Measurements from ENCODE around the gene RSPH6A.
A peak's percentile ranks its signal among the peaks of the same experiment; 100 is the strongest.

The RSPH6A gene

GRCh38 chr19:45824531-45825262 is 9.6 kb upstream of the RSPH6A start:
- no peak for DNase-seq

DNA sequence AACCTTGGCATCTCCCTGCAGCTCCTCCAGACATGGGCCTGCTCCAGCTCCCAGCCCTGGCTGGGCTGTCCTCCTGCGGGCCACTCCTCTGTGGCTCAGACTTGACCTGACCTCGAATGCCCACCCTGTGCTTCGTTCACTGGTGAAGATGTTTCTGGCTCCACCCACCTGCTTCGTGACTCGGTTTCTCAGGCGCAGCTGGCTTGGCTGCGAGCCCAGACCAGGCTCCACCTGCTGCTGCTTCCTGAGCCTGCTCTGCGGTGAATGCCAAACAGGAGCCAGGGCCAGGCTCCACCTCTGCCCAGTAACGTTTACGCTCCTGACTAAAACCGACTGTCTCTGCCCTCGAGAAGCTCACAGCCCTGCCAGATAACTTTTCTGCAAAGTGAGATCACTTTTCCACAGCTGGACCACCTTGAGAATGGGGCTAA is 8.9 kb upstream of the RSPH6A start:
- DNase-seq = peak; percentile 58

- no peak for DNase-seq
Measured at GRCh38 chr19:45823182-45823581, 8.1 kb upstream of the RSPH6A start.

GRCh38 chr19:45822716-45823115 is 7.6 kb upstream of the RSPH6A start:
- no peak for DNase-seq

GRCh38 chr19:45821570-45821969 is 6.5 kb upstream of the RSPH6A start:
- DNase-seq = no peak

GRCh38 chr19:45821103-45821521 is 6.0 kb upstream of the RSPH6A start:
- no peak for DNase-seq

GRCh38 chr19:45820413-45821102 is 5.5 kb upstream of the RSPH6A start:
- peak; percentile 50 for DNase-seq

GRCh38 chr19:45819769-45820168 is 4.7 kb upstream of the RSPH6A start:
- no peak for DNase-seq

- DNase-seq = no peak
Measured at GRCh38 chr19:45817725-45818301, 2.7 kb upstream of the RSPH6A start.

DNA sequence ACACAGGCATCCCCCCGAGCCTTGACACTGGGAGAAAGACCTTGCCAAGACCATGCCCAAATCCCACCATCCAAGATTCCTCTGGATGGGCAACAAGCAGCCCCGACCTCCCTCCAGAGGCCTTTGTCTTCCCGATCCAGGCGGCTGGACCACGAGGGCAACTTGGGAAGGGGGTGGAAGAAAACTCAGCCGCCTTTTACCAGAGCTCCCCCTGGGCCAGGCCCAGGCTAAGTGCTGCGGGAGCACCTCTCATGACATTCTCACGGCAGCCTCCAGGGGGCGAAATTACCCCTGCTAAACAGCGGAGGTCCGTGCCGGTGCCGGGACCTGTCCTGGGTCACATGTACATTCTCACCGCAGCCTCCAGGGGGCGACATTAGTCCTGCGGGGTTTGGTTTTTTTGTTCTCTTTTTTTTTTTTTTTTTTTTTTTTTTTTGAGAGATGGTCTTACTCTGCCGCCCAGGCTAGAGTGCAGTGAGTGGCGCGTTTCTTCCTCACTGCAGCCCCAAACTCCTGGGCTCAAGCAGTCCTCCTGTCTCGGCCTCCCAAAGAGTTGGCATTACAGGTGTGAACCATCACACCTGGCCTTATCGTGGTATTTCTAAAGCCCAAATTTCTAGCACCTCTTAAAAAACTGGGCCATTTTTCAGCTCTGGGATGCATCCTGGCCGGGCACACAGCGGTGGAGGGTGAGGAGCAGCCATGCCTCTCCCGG is 2.1 kb upstream of the RSPH6A start:
- DNase-seq = peak; percentile 65

DNA sequence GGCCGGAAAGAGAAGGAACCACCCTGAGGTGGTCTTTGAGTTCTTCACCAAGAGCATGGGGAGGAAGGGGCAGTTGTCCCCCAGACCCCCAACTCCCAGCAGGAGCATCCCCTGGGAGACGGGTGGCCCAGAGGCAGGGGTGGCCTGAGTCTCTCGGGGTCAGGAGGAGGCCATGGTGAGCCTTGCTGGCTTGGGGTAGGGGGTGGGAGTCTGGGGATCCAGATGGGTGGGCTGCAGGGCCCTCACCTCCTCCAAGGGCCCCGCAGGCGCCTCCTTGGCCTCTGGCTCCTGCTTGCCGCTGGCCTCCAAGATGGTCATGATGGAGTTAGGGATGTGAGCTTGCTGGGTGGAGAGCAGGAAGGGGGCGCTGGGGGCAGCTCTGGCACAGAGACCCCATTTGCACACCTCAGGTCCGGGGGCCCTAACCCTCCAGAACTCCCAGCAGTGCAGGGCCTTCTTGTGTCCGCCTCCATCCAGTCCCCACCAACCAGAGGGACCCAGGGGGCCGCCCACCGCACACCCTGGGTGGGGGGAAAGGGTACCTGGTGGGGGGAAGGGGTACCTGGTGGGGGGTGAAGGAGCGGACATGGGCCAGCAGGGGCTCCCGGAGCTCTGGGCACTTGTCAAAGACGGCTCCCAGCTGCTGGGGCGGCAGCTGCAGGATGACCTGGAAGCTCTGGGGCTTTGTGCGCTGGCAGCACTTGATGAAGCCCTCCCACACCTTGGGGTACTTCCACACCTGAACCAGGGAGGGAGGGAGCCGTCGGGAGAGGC is 1.3 kb upstream of the RSPH6A start:
- no peak for DNase-seq

GRCh38 chr19:45815481-45816216 is 541 bp upstream of the RSPH6A start:
- DNase-seq = peak; percentile 8

- no peak for DNase-seq
Measured at GRCh38 chr19:45814166-45814780, 835 bp downstream of the RSPH6A start.

DNA sequence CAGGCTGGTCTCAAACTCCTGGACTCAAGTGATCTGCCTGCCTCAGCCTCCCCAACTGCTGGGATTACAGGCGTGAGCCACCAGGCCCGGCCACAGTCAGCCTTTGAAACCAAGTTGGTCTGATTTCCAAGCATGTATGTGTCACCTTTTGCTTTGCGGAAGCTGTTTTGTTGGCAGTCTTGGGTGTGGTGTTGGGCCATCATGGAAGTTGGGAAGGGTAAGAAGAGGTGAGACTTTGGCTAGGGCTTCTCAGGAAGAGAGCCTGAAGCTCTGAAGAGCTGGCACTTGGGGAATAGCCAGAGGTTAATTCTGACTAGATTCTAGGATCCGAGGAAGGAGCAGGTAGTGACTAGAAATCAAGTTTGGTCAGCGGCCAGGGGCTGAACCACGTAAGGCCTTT is 2.8 kb downstream of the RSPH6A start:
- DNase-seq = no peak

GRCh38 chr19:45809643-45810159 is 5.4 kb downstream of the RSPH6A start:
- DNase-seq = peak; percentile 54

DNA sequence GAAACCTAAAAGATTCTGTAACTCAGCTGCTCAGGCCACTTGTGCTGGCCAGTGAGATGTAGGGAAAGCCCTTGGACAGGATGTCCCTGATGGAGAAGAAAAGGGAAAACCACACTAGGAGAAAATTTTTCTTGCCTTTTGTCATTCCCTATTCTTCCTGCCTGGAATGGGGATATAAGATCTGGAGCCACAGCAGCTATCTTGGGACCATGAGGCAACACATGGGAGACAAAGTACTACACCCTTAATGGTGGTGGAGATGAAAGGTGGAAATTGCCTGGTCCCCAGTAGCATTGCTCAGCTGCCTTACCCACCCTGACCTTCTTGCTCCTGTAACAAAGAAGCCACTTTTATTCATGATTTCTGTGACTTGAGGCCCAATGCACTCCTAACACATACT is 9.4 kb downstream of the RSPH6A start:
- no peak for DNase-seq

DNA sequence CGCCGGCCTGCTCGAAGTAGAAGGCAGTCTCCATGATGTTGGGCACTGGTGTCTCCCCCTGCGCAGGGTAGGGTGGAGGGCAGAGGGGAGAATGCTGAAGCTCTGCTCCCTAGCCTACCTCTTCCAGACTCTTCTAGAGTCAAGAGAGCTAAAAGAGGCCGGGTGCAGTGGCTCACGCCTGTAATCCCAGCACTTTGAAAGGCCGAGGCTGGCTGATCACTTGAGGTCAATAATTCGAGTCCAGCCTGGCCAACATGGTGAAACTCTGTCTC is 10.2 kb downstream of the RSPH6A start:
- no peak for DNase-seq

DNA sequence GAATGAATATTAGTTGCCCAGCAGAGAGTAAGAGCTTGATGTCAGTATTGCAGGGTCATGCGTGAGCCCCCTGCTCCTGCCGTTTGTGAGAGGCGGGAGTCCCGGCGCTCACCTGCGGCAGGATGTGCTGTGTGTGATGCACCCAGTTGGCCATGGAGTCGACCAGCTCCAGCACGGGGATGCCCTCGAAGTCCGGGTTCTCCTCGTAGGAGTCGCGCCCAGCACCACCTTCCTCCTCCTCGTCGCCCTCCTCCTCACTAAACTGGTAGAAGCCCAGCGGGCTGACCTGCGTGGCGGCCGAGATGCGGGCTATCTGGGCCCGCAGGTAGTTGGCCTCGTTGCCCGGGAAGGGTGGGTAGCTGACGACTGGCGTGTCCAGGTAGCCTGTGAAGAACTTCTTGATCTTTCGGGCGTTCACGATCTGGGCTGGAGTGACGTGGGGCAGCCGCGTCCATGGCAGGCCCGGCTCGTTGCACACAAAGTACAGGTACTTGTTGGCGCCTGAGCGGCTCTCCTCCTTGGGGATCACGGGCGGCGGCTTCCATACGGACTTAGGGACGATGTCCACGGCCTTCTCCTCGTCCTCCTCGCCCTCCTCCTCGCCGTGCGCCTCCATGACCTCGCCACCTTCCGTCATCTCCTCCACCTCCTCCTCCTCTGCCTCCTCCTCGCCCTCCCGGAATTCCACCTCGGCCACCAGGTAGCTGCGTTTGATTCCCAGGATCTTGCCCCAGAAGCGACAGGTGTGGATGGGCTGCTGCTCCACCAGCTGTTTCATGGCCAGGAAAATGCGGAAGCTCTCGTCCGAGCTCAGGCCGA is 10.8 kb downstream of the RSPH6A start:
- no peak for DNase-seq

DNA sequence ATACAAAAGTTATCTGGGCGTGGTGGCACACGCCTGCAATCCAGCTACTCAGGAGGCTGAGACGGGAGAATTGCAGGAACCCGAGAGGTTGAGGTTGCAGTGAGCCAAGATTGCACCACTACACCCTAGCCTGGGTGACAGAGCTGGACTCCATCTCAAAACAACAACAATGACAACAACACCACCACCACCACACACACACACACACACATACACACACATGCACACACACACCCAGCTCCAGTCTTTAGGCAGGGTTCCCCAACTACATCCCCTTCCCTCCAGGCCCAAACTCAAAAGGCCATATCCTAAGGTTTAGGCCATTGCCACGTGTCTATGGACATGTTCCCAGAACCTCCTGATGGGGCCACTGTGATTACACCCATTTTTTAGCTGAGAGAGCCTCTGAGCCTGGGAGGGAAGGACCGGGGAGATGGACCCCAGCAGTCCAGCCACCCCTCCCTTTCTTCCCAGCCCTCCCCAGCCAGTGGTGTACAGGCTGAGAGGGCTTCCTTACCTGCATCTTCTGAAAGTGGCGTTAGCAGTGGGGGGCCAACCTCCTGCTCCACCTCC is 13.4 kb downstream of the RSPH6A start:
- DNase-seq = no peak

DNA sequence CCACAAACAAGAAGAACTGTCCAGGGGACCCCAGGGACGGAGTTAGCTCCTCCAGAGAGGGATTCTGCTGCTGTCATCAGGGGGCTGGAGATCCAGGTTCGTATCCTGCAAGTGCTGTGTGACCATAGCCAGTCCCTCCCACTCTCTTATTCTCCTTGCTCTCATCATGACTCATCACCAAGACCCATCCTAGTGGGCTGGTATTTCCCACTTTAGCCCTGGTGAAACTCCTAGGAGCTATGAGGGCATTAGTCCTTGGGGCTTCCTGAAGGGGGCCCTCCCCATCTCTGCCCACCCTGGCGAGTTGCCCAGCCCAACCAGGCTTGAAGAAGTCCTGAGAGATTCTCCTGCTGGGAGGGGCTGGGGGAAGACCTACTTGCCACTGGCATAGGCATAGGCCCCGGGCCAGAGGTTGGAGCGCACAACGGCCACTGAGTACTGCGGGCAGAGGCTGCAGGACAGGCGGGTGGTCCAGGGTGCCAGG is 15.0 kb downstream of the RSPH6A start:
- DNase-seq = no peak
